Measurements from ENCODE around the gene EFCAB11.

Gene EFCAB11

GRCh38 chr14:89957376-89957775, 2.8 kb upstream of the EFCAB11 start:
- no peak for DNase-seq (ENCODE audit: low read depth in 3 of 3)

GRCh38 chr14:89956661-89957009, 2.1 kb upstream of the EFCAB11 start:
- DNase-seq (ENCODE audit: low read depth in 3 of 3), result no peak

DNA sequence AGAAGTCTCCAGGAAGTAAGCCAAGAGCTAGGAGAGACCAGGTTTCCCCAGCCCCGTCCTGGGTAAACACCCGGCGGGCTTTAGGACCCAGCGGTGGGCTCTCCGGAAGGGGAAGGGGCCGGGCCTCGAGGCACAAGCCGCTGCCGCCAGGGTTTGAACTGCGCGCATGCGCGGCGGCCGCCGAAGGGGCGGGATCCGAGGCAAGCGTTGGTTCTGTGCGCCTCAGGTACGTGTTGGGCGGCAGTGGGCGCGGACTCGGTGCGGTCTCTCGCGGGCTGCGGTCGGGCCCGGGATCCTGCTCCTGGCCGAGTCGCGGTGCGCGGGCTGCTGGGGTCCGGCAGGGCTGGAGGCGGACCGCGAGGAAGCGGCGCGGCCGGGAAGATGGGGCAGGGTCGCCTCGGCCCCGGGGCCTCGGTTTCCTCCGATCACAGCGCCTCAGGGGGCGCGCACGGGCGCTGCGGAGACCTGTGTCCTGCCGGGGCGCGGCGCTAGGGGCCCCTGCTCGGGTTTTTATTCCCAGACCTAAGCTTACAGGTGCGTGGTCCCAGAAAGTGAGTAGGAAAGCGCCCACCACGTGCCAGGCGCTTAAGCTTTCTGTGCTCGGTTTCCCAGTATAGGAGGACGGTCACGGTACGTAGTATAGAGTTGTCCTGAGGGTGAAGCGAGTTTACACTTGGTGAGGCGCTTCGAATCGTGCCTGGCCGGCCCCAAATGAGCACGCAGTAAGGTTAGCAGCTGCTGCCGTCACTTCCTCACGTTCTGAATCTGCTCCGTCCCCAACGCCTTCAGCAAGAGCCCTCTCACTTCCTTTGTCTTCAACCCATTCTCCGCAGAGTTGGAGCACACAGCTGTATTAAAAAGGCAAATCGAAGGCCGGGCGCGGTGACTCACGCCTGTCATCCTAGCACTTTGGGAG, 1.5 kb upstream of the EFCAB11 start, which contains the start of gene TDP1:
TSS of gene TDP1 (plus strand) at position 183 of the 916 bp plus-strand sequence. CDS start 7,188 bp downstream, outside the sequence.
- peak; percentile 90 to 95 (median 94) for DNase-seq (ENCODE audit: low read depth in 3 of 3)

DNA sequence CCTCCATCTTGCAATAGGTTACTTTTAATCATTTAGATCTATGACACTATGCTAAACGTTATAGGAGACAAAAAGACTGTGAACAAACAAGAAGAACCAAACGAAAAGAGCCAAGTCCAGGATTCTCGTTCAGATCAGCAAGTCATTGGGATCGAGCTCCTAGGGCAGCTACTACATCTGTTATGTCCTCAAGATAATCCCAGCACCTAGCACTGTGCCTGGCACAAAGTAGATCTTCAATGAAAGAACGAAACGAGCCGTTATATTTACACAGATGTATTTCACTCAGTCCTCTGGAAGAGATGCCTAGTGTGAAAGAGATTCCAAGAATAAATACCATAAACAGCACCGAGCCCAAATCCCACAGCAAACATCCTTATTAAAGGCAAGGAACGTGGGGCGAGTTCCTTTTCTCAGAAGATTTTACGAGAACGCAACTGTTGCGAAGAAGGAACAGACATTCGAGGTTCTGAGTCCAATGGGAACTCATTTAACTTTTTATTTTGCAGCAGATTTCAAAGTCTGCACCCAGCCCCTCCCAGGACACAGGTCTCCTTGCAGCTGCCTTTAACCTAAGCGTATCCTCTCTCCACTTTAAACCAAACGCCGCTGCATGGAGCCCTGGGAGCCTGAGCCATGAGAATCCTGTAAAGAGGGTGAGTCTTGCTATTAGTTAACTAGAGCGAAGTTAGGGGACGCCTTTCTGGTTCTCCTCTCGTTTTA, 653 bp upstream of the EFCAB11 start:
- no peak for DNase-seq (ENCODE audit: low read depth in 3 of 3)

DNA sequence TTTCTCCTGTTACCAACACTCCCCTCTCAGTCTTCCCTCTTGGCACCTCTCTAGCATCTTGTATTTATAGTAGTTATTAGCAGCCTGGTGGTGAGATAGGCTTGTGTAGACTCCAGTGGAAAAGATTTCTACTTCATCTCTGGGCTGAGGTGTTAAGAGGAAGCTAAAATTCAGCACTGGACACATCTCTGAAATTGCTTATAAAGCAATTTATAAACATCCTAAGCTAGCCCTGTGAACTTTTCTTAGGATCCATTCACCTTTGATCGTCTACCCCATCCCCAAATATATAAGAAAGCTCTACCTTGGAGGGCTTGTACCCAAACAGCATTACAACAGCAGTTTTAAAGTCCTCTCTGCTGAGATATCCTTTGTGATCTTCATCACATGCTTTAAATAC, 928 bp downstream of the EFCAB11 start:
- DNase-seq (ENCODE audit: low read depth in 3 of 3), result no peak

DNA sequence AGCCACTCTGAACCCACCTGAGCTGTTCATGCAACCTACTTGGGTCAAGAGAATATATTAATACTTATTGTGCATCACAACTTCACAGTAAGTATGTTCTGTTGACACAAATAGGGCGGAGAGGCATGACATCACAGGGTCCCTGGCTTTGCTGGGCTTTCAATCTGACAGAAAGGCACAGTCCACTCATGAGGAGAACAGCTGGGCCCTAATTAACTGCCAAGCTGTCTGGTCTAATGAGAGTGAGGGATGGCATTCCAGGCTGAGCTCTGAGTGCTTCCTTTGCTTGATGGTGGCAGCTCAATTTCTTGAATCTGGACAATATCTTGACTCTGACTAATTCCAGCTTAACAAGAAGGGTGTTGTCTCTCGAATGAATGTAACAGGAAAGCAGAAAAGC, 2.0 kb downstream of the EFCAB11 start:
- no peak for DNase-seq (ENCODE audit: low read depth in 3 of 3)

GRCh38 chr14:89947344-89947743, 7.2 kb downstream of the EFCAB11 start:
- DNase-seq (ENCODE audit: low read depth in 3 of 3), result no peak

GRCh38 chr14:89941830-89942377, 12.6 kb downstream of the EFCAB11 start:
- DNase-seq (ENCODE audit: low read depth in 3 of 3), result no peak

DNA sequence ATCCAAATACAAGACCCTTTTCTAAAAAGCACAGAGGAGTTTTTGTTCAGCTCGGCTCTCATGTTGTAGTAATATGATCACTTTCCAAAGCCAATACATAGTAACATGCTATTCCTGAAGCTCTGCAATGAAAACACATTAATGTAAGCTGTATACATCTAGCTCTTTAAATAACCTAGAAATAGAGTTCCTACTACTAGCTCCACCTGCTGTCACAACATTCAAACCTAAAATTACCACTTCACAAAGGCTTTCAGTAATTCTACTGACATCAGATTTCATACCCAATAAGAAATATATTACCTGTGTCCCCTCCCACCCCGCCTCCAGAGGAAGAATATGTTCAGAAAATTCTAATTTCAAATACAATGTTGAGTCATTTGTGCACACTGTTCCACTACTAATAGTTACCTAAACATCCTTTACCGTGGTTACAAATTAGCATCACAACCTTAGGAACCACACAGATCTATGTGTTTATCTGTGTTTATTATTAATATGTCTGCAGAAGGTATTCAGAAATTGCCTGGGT, 17.8 kb downstream of the EFCAB11 start:
- DNase-seq (ENCODE audit: low read depth in 3 of 3), result no peak

DNA sequence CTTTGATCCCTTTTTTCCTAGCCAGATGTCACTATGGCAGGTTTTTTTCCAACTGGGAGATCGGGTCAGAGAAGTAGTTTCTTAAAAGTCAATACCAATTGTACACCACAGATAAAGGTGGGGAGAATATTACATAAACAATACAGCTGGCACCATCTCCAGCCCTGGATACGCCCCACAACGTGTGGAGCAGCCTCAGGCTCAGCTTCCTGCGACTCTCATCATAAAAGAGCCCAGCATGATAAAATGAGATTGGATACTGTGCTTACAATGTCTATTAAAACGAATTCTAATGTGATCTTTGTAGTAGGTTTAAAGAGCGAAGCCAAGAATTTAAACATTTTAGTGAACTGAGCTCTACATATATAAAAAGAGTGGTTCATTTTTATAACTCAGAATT, 21.5 kb downstream of the EFCAB11 start:
- DNase-seq (ENCODE audit: low read depth in 3 of 3), result no peak

DNA sequence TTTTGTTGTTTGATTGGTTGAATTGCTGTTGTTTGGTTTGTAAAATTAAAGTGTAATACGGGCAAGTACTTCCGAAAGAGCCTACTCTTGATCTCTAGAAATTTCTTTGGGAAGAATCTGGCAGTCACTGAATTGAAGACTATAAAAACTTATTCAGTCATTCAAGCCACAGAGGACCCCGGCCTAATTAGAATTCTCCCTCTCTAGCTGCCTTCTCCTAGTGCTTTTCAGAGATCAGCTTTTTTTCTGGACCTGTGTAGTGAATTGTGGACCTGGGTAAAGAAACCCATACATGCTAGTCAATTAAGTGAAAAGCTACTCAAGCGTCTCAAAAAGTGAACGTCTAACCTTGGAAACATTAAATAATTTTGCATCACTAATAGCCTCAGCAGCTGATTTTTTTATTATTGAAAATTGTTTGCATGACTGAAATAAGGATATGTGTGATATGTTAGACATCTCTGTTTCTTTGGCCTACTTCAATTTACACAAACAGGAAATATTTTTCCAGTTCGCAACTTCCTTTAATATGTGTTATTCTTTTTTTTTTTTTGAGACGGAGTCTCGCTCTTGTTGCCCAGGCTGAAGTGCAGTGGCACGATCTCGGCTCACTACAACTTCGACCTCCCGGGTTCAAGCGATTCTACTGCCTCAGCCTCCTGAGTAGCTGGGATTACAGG, 27.2 kb downstream of the EFCAB11 start:
- DNase-seq (ENCODE audit: low read depth in 3 of 3), result no peak

DNA sequence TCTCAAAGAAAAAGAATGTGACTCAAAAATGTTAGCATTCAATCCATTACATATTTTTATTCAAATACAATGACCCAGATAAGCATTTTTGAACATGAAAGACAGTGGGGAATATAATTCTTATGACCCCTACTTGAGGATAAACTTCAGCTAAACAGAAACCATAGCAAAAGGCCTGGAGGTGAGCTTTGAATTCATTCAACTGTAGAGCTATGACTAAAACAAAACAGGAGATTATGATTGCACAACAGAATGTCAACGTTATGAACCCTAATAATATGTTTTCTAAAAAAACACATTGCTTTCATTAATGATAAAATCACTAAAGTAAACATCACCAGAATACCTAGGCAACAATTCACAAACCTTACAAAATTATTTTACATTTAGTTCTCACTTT, 27.8 kb downstream of the EFCAB11 start:
- no peak for DNase-seq (ENCODE audit: low read depth in 3 of 3)

- DNase-seq (ENCODE audit: low read depth in 3 of 3), result no peak
Measured at GRCh38 chr14:89924268-89924667, 30.3 kb downstream of the EFCAB11 start.

DNA sequence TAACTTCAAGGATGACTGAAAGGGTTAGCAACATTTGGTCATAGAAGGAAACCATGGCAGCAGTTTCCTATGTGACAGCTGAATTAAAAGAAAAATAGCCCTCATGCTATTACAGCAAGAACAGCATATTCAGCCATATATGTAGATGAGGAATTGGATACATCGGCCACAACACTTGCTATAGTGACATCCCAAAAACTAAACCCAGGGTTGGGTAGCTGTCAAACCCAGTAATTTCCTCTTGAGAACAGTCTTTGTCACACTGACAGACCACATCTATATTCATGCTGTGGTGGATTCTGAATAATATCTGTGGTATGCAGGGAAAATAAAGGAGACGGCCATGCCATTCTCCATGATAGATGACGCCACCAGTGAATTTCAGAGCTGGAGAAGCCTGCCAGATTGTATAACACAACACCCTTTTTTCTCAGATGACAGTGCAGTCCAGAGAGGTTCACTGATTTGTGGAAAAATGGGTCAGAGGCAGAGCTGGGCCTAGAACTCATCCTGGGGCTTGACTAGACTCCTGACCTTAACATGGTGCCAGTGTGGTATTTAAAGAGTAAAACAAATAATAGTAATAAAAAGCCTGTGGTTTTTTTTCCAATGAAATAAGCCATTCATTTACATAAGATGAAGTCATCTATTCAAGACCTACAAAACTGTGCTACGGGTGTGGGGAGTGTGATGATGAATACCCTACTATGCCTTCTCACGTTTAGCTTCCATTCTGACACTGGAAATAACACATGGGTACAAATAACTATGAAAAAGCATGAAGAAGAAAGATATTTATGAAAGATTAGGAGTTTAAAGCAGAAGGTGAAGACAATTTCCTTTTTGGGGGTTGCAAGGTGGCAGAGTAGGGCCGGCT, 32.3 kb downstream of the EFCAB11 start:
- no peak for DNase-seq (ENCODE audit: low read depth in 3 of 3)

GRCh38 chr14:89921346-89921745, 33.2 kb downstream of the EFCAB11 start:
- no peak for DNase-seq (ENCODE audit: low read depth in 3 of 3)

GRCh38 chr14:89920056-89920455, 34.5 kb downstream of the EFCAB11 start:
- DNase-seq (ENCODE audit: low read depth in 3 of 3), result no peak

DNA sequence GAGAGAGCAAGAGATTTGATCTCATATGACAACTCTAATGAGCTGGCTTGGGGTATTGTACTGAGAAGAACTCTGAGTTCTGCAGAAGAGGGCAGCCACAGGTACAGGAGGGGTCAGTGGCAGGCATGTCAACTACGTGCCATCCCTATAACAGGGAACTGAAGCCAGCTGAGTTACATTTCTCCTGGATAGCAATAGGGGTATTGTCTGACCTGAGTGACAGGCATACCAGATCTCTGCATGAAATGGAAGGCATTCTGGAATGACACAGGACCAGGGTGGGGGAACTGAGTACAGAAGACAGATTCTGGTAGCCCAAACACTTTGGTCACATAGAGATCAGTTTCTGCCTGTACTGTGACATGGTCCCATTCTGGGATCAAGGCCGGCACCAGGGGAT, 35.8 kb downstream of the EFCAB11 start:
- no peak for DNase-seq (ENCODE audit: low read depth in 3 of 3)

- peak; percentile 23 to 26 (median 24) for DNase-seq (ENCODE audit: low read depth in 3 of 3)
Measured at GRCh38 chr14:89915114-89915878, 39.2 kb downstream of the EFCAB11 start.

DNA sequence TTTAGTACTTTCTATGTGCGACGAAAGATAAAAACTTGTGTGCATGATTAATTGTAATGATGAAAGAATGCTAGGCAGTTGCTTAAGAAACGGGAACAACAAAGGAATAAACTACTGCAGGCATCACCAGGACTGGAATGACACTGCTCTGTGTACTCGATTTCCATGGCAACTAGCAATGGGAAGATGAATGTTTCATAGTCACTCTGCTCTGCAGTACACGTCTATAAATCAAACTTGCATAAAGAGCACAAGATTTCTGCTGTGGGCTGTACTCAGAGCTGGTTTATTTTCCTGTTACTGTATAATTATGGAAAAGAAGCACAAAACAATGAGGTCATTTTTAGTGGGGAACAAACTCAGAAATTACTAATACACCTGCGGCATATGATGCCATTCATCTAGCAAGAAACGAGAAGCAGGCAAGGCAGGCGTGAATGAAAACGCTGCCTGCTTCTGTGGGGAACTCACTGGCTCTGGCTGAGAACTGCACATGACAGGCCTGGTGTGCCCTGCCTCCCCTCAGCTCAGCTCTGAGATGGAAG, 41.8 kb downstream of the EFCAB11 start:
- no peak for DNase-seq (ENCODE audit: low read depth in 3 of 3)

GRCh38 chr14:89912221-89912620, 42.3 kb downstream of the EFCAB11 start:
- no peak for DNase-seq (ENCODE audit: low read depth in 3 of 3)
